ENCODE results near the gene KIF26B.
"Not testable (repeated sequence)": the region's sequence is repeated elsewhere in the genome, so short reads cannot be mapped to it uniquely, and the experiment has no call there.

Gene KIF26B

GRCh38 chr1:245330951-245331350 is 176.2 kb downstream of the KIF26B start:
- DNase-seq: no peak

DNA sequence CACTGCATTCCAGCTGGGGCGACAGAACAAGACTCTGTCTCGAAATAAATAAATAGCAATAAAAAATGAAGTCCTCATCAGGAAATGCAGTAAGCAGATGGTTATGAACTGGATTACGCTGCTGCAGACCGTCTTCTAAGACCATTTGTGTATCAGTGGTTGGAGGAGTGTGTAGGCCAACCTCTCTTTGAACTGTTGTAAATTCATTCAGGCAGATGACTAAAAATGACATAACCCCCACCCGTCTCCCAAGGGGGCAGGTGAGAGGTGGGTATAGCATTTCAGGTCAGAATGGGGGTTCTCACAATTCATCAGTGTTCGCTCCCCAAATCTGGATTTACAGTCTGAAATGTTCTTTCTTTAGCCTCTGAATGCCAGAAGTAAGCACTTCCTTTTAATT is 177.3 kb downstream of the KIF26B start:
- DNase-seq: no peak

DNA sequence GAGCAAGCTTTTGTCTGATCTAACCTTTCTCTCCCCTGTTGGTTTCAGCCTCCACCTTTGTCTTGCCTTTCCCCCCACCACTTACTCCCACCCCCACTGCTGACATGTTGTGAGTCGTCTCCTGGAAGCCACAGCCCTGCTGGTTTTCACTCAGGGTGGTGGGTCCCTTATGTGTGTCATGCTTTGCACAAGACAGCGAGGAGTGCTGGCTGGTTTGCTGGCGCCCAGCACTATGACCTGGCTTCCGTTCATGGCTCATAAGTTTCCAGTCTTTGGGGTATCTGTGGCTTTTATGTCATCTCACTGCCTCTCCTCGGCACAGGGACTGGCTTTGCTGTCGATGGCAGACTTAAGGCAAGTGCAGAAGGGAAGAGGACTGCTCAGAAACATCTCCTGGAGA is 177.7 kb downstream of the KIF26B start:
- DNase-seq: peak; percentile 12 to 28

- no peak for DNase-seq
Measured at GRCh38 chr1:245334235-245334634, 179.4 kb downstream of the KIF26B start.

- DNase-seq: no peak
Measured at GRCh38 chr1:245334827-245335490, 180.2 kb downstream of the KIF26B start.

DNA sequence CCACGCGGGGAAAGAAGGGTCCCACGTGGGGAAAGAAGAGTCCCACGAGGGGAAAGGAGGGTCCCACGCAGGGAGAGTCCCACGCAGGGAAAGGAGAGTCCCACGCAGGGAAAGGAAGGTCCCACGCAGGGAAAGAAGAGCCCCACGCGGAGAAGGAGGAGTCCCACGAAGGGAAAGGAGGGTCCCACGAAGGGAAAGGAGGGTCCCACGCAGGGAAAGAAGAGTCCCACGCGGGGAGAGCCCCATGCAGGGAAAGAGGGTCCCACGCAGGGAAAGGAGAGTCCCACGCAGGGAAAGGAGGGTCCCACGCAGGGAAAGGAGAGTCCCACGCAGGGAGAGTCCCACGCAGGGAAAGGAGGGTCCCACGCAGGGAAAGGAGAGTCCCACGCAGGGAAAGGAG is 180.9 kb downstream of the KIF26B start:
- DNase-seq: not testable (repeated sequence)

DNA sequence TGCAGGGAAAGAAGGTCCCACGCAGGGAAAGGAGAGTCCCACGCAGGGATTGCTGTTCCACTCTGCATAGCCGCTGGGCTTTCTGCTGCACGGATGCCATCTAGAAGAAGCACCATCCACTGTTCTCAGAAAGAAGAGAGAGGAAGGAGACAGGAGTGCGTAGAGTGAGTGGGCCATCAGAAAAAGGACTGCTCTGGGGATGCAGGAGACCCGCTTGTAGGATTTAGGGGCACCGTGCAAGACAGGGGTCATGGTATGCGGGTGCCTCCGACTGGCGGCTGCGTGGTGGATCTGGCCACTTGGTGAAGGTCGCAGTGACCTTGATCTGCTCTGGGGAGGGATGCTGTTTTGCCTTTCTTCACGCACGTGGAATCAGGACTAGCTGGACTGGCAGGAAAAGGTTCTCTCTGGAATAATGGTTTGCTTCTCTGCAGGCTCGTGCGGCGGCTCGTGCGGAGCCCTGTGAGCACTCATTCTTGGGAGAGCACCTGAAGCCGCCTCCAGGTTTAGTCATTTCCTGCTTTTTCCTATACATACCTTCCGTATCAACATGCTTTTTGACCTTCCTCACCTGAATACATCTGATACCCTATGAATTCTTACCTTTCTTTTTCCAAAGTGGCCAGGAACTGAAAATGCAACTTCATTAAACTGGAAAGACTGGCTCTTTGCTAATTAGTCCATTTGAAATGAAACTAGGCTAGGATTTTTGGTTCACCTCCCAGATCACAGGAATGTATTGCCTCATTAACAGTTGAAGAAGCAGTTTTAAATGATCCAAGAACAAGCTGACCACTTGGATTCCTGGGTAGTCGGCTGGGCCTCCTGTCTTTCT is 181.6 kb downstream of the KIF26B start:
- no peak for DNase-seq

GRCh38 chr1:245336984-245337355 is 182.2 kb downstream of the KIF26B start:
- DNase-seq: not testable (repeated sequence)

GRCh38 chr1:245337829-245338484 is 183.2 kb downstream of the KIF26B start:
- peak; percentile 53 to 69 for DNase-seq

DNA sequence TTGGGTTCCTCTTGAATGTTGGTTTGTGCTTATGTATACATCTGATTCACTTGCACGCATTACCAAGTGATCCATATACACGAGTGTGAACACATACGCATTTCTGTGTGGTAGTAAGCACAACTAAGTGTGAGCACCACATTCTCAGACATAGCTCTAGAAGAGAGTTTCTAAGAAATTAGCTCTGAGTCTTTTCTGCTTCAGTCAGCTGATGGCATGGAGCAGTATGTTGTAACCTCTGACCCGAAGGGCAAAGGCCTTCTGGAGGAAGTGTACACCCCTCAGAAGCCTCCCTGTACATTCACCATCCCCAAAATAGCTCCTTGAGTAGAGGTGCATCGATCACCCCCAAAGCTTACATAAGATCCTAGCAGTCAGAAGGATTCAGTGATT is 183.7 kb downstream of the KIF26B start:
- no peak for DNase-seq

DNA sequence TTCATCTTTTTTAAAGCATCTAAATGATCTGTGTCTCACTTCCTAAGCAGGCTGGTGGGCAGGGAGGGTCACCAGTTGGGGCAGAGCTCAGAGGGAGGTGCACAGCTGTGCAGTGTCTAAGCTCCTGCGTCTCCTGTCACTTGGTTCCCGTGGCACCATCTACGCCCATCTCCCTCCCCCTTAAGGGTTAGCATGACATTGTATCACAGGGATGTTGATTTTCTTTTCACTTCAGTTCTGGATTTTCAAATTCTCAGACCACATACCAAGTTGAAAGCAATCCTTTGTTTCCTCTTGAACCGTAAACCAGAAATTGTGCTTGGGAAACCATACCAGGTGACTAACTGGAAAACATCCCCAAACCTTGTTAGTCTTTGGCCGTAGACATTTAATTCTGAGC is 187.0 kb downstream of the KIF26B start:
- DNase-seq: no peak

DNA sequence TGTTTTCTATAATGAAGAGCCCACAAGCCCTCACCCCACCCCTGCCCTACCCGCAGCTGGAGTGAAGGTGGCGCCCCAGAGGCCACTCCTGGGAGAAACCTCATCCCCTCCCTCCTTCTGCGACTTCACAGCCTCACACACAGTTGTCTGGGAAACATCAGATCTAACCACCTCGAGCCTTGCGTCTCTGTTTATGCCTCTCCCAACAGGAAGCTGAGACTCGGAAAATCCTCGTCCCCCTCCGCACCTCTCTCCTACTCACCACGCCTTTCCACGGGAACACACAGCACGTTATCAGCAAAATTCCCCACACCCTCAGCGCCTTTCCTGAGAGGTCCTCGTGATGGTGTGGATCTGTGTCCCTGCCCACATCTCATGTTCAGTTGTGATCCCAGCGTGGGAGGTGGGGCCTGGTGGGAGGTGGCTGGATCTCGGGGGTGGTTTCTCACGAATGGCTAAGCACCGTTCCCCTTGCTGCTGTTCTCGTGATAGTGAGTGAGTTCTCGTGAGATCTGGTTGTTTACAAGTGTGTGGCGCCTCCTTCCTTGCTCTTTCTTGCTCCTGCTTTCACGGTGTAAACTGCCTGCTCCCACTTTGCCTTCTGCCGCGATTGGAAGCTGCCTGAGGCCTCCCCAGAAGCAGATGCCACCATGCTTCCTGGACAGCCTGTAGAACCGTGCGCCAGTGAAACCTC is 190.6 kb downstream of the KIF26B start:
- DNase-seq: no peak

DNA sequence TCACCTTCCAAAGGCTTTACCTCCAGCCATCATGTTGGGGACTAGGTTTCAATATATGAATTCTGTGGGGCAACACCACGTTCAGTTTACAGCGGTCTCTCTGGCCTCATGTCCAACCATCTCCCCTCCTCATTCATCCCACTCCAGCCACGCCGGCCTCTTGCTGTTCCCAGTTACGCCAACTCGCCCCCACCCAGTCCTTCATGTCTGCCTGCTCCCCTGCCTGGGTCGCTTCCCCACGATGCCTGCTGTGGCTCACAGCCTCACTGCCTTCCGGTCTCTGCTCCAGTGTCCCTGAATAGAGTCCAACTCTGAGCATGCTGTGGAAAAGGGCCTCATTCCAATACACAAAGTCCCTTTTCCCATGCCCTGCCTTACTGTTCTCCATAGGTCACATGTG is 193.8 kb downstream of the KIF26B start:
- no peak for DNase-seq

DNA sequence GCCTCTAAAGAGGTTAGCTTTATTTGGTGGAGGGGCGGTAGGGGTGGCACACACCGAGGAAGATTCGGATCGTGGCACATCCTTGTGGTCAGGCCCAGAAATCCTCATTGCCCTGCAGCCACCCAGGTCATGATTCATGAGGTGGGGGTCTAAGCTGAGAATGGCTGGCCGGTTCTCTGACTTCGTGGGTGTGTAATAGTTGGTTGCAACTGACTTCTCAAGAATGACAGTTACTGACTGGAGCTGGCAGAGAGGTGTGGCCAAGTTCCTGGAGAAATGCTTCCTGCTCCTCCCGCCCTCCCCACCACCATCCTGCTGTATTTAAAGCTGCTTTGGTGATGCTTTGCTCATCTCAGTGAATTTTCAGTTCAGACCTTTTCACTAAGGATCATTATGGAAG is 198.6 kb downstream of the KIF26B start:
- no peak for DNase-seq

DNA sequence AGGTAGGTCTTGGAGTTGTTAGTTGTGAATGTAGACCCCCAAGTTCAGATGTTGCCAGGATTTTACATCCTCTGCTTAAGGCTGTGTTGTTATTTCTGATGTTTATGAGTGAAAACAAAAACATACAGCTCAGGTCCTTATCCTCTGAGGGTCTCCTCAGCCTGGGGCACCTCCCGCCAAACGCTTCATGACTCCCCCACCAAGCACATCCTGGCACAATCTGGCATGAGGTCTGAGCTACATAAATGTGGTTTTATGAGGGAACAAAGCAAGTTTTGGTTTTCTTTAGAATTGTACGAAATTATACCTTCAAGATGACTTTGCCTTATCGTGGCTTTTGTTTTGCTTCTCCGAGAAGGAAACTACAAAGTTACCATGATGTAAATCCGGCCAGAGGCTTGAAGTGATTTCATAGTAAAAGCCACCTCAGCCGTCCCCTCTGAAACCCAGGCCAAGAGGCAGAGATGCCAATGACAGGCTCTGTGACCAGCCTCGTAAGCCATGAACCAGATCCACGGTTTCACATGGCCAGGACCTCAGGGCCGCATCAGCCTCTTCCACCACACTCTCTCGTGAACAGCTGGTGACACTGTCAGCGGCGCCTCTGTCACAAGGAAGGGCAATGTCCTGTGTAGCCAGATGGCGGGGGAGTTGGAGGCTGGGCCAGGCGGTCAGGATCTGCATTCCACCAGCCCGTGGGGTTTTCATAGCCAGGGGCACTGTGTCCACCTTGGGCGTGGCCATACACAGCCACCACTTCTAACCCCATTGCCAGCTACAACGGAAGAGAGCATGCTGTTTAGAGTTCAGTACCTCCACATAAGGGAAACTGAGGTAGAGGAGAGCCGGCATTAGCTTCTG is 199.4 kb downstream of the KIF26B start:
- no peak for DNase-seq

- not testable (repeated sequence) for DNase-seq
Measured at GRCh38 chr1:245355851-245356630, 201.3 kb downstream of the KIF26B start.

DNA sequence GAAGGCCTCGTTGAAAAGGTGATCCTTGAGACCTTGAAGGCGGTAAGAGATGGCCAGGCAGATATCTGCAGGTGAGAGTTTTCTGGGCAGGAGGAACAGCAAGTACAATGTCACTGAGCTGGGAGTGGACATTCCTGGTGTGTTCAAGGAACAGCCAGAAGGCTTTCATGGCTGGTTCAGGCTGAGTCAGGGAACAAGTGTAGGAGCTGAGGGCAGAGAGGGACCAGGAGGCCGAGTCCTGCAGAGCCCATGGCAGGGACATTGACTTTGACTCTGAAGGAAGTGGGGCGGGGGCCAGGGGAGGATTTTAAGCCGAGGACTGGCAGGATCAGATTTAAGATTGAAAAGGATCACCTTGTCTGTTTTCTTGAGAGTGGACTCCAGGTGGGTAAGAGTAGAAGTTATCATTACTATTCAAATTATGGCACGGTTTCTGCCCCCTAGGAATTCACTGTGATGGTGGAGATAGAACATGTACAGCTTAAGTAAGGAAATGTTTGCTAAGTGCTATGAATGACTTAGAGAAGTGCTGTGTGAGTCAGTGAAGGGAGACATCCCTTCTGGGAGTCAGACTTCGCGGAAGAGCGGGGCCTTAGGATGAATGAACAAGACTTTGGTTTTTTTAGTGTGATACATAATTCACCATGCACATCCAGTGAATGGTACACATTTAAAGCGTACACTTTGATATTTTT is 202.3 kb downstream of the KIF26B start:
- no peak for DNase-seq

GRCh38 chr1:245359101-245359680 is 204.4 kb downstream of the KIF26B start:
- DNase-seq: peak; percentile 57 to 59

DNA sequence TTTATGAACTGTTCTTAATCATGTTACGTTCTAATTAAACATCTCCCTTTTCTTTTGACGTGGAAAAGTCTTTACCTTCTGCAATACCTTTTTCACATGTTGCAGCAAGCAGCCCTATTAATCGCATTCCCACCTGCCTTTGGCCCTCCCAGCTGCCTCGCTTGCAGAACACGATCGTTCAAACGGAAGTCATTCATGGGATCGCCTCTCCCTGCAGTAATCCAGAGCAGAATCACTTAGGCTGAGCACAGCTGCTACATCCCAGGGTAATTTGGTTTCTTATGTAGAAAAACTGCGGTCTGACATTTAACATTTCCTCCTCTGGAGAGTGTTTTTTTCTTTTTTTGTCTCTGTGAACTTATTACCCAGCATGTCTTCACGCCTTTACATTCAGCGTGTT is 206.3 kb downstream of the KIF26B start:
- DNase-seq: no peak

- DNase-seq: no peak
Measured at GRCh38 chr1:245361951-245362350, 207.2 kb downstream of the KIF26B start.
